GM18511 (cell line): ENCODE data around the gene GRIN2A.

ENCODE experiments used
- ATAC-seq: cut with Tn5 transposase; IDR thresholded peaks from one replicate; pipeline ENCODE4 v1.9.1; 2021; ENCODE audit warnings: mild to moderate bottlenecking, moderate library complexity; ENCODE audit not compliant: unreplicated experiment

Gene GRIN2A

DNA sequence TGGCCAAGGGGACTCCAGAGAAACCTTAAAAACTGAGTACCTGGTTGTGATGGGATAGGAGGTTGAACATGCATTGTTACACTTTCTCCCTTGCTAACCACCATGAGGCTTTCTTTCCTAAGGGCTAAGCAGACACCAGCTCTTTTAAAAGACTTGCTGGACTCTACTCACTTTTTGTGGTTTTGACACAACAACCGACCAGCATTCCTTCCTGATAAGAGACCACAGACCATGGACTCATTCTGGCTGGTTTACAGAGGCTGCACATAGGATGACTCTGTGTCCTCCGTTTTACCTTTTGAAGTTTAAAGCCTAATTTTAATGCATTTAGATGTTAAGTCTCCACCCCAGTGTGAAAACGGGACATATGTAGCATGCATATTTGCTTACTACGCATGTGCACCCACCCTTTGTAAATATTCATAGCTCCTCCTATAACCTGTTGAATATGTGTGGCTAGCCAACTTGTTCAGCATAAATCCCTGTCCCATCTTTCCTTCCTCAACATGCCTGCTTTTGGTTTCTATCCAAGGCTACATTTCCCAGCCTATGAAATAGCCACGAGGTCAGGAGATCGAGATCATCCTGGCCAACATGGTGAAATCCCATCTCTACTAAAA, 475.9 kb downstream of the GRIN2A start:
- ATAC-seq = no peak

GRCh38 chr16:9703731-9704130, 478.5 kb downstream of the GRIN2A start:
- ATAC-seq = no peak
